Subcutaneous abdominal adipose tissue (tissue), 5 donors: ENCODE measurements around the gene CBX5.
"Not testable (repeated sequence)": the region's sequence is repeated elsewhere in the genome, so short reads cannot be mapped to it uniquely, and the experiment has no call there.

Source experiments
- H3K27ac ChIP-seq: one replicate; pipeline ENCODE4 v1.7.0; 2013; ENCODE audit warnings: low read depth, mild to moderate bottlenecking, inconsistent platforms, low read length, moderate library complexity
- H3K27me3 ChIP-seq, 5 donors: one replicate each; pipeline ENCODE4 v1.7.0; 2013; ENCODE audit warnings: low read length in 5 of 5, inconsistent platforms in 1 of 5; ENCODE audit not compliant: control insufficient read depth in 5 of 5, insufficient read depth in 4 of 5
- H3K36me3 ChIP-seq, 5 donors: one replicate each; pipeline ENCODE4 v1.7.0; 2013; ENCODE audit warnings: low read length in 5 of 5; ENCODE audit not compliant: control insufficient read depth in 5 of 5, insufficient read depth in 5 of 5
- H3K4me1 ChIP-seq, 5 donors: one replicate each; pipeline ENCODE4 v1.7.0; 2013; ENCODE audit warnings: low read length in 5 of 5, mild to moderate bottlenecking in 3 of 5, moderate library complexity in 1 of 5; ENCODE audit not compliant: control insufficient read depth in 5 of 5, insufficient read depth in 5 of 5
- H3K4me3 ChIP-seq, 5 donors: one replicate each; pipeline ENCODE4 v1.7.0; 2013; ENCODE audit warnings: low read length in 5 of 5, low read depth in 1 of 5
- H3K9ac ChIP-seq, 5 donors: one replicate each; pipeline ENCODE4 v1.7.0; 2013; ENCODE audit warnings: low read length in 5 of 5, mild to moderate bottlenecking in 4 of 5, moderate library complexity in 3 of 5
- H3K9me3 ChIP-seq, 5 donors: one replicate each; pipeline ENCODE4 v1.7.0; 2013; ENCODE audit warnings: low read length in 5 of 5; ENCODE audit not compliant: control insufficient read depth in 5 of 5
- donor health status: healthy.
- donor health status: healthy.
- donor health status: healthy.
- donor health status: healthy.
- donor health status: healthy.

The CBX5 gene

GRCh38 chr12:54194611-54195010, 85.3 kb downstream of the CBX5 start:
- peaks cover 2 to 14% (median 7%) of the 10 kb centered on the region in 5 donors for H3K4me1 ChIP-seq
- H3K9ac ChIP-seq, H3K4me3 ChIP-seq, H3K9me3 ChIP-seq, H3K27ac ChIP-seq, H3K36me3 ChIP-seq: not testable (repeated sequence)
- H3K27me3 ChIP-seq, result peaks cover 0 to 29% (median 14%) of the 10 kb centered on the region in 5 donors

GRCh38 chr12:54193434-54193833, 86.5 kb downstream of the CBX5 start:
- peaks cover 2 to 18% (median 12%) of the 10 kb centered on the region in 5 donors for H3K4me1 ChIP-seq
- H3K9ac ChIP-seq, result no peak overlapping the region
- no peaks in the 10 kb centered on the region for H3K9me3 ChIP-seq
- H3K36me3 ChIP-seq, result no peaks in the 10 kb centered on the region
- peaks cover 0 to 21% (median 7%) of the 10 kb centered on the region in 5 donors for H3K27me3 ChIP-seq
- H3K4me3 ChIP-seq, result no peak overlapping the region
- H3K27ac ChIP-seq, result no peak overlapping the region

- H3K9ac ChIP-seq, result peak overlapping the region in 1 of 5 donors; percentile 30
- H3K4me1 ChIP-seq, result peaks cover 0 to 18% (median 15%) of the 10 kb centered on the region in 5 donors
- H3K9me3 ChIP-seq, result no peaks in the 10 kb centered on the region
- no peak overlapping the region for H3K27ac ChIP-seq
- peaks cover 0 to 1% (median 0%) of the 10 kb centered on the region in 5 donors for H3K36me3 ChIP-seq
- H3K4me3 ChIP-seq, result no peak overlapping the region
- peaks cover 0 to 16% (median 7%) of the 10 kb centered on the region in 5 donors for H3K27me3 ChIP-seq
These were observed 88.3 kb downstream of the CBX5 start for GRCh38 chr12:54191550-54192022.

- Histone ChIP-seq H3K4me3 (no peak overlapping the region), H3K27me3 (peaks cover 0 to 12% (median 3%) of the 10 kb centered on the region in 5 donors), H3K9ac (no peak overlapping the region)
These were observed 88.8 kb downstream of the CBX5 start for GRCh38 chr12:54191126-54191525.

GRCh38 chr12:54189198-54189539, 90.8 kb downstream of the CBX5 start:
- no peak overlapping the region for H3K27ac ChIP-seq
- peak overlapping the region in 4 of 5 donors; percentile 40 to 91 (median 84) for H3K4me3 ChIP-seq

More at GRCh38 chr12:54191126-54191525, 88.8 kb downstream of the CBX5 start:
- Histone ChIP-seq H3K36me3 (peaks cover 0 to 4% (median 0%) of the 10 kb centered on the region in 5 donors), H3K9me3 (no peaks in the 10 kb centered on the region), H3K4me1 (peaks cover 0 to 18% (median 15%) of the 10 kb centered on the region in 5 donors), H3K27ac (no peak overlapping the region)

GRCh38 chr12:54187075-54187474, 92.8 kb downstream of the CBX5 start:
- Histone ChIP-seq H3K9me3 (no peaks in the 10 kb centered on the region), H3K9ac (no peak overlapping the region), H3K4me3 (no peak overlapping the region), H3K36me3 (peaks cover 0 to 22% (median 13%) of the 10 kb centered on the region in 5 donors), H3K27me3 (no peaks in the 10 kb centered on the region), H3K27ac (no peak overlapping the region), H3K4me1 (peaks cover 0 to 20% (median 15%) of the 10 kb centered on the region in 5 donors)

More at GRCh38 chr12:54189198-54189539, 90.8 kb downstream of the CBX5 start:
- Histone ChIP-seq H3K4me1 (peaks cover 0 to 18% (median 15%) of the 10 kb centered on the region in 5 donors), H3K9ac (no peak overlapping the region), H3K36me3 (peaks cover 0 to 4% (median 0%) of the 10 kb centered on the region in 5 donors), H3K27me3 (peaks cover 0 to 8% (median 0%) of the 10 kb centered on the region in 5 donors), H3K9me3 (no peaks in the 10 kb centered on the region)

GRCh38 chr12:54185919-54186318, 94.0 kb downstream of the CBX5 start:
- Histone ChIP-seq H3K36me3 (peaks cover 6 to 34% (median 23%) of the 10 kb centered on the region in 5 donors), H3K4me1 (peaks cover 0 to 13% (median 12%) of the 10 kb centered on the region in 5 donors), H3K27me3 (no peaks in the 10 kb centered on the region), H3K9me3 (no peaks in the 10 kb centered on the region), H3K4me3 (no peak overlapping the region), H3K9ac (no peak overlapping the region), H3K27ac (no peak overlapping the region)

GRCh38 chr12:54185297-54185696, 94.6 kb downstream of the CBX5 start:
- Histone ChIP-seq H3K4me1 (peaks cover 0 to 13% (median 12%) of the 10 kb centered on the region in 5 donors), H3K36me3 (peaks cover 6 to 35% (median 23%) of the 10 kb centered on the region in 5 donors)
- H3K9me3 ChIP-seq, H3K4me3 ChIP-seq, H3K27me3 ChIP-seq, H3K9ac ChIP-seq, H3K27ac ChIP-seq: not testable (repeated sequence)

GRCh38 chr12:54184024-54184805, 95.7 kb downstream of the CBX5 start:
- no peak overlapping the region for H3K27ac ChIP-seq
- no peaks in the 10 kb centered on the region for H3K27me3 ChIP-seq
- H3K4me1 ChIP-seq, result peaks cover 0 to 11% (median 11%) of the 10 kb centered on the region in 5 donors
- H3K36me3 ChIP-seq, result peaks cover 6 to 35% (median 23%) of the 10 kb centered on the region in 5 donors
- H3K4me3 ChIP-seq, result no peak overlapping the region
- H3K9ac ChIP-seq, result no peak overlapping the region
- no peaks in the 10 kb centered on the region for H3K9me3 ChIP-seq

GRCh38 chr12:54182981-54183380, 96.9 kb downstream of the CBX5 start:
- H3K9me3 ChIP-seq, result no peaks in the 10 kb centered on the region
- no peak overlapping the region for H3K9ac ChIP-seq
- H3K36me3 ChIP-seq, result peaks cover 6 to 35% (median 23%) of the 10 kb centered on the region in 5 donors
- H3K4me1 ChIP-seq, result peaks cover 0 to 7% (median 4%) of the 10 kb centered on the region in 5 donors
- H3K27me3 ChIP-seq, result no peaks in the 10 kb centered on the region
- no peak overlapping the region for H3K27ac ChIP-seq
- H3K4me3 ChIP-seq, result no peak overlapping the region
